Left kidney (tissue), 2 donors: ENCODE measurements around the gene LRGUK. TPM values are rescaled to one million over a fixed set of nuclear protein-coding genes. Genes with fewer than 3 reads are reported as not detected.

Experiments
- DNase-seq: peaks from one replicate; pipeline ENCODE4 v3.0.0-alpha.2; 2013
- polyA plus RNA-seq: library from polyadenylated mRNA; unstranded; fragments of 120-200 nt; gene quantifications from one replicate; pipeline ENCODE4 v1.2.1, GENCODE V29; 2013; ENCODE audit not compliant: insufficient read length

The LRGUK gene
- polyA plus RNA-seq, 1 donor: 4.3 TPM

GRCh38 chr7:134128829-134129228, 1.7 kb downstream of the LRGUK start:
- DNase-seq: no peak

GRCh38 chr7:134129856-134130523, 2.9 kb downstream of the LRGUK start:
- DNase-seq: no peak

- DNase-seq: no peak
These were observed 6.9 kb downstream of the LRGUK start for GRCh38 chr7:134134004-134134403.

- DNase-seq: peak; percentile 58
These were observed 14.0 kb downstream of the LRGUK start for GRCh38 chr7:134140889-134141867.

DNA sequence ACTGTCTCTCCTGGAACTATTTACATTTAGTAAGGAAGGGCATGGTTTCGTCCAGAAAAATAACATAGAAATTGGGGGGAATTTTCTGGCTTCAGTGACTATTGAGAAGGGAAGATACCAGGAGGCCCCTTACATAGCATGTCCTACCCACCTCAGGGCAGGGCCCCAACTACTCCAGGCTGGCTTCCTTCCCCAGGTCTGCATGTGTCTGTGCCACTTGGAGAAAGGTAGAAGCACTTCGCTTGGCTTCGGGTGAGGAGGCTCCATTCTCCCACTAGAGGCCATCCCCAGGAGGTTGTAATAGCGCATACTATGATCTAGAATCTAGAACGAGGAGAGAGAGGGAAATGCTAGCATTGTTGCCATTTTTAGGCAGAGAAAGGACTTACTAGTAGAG, 14.7 kb downstream of the LRGUK start:
- no peak for DNase-seq

GRCh38 chr7:134153493-134154136, 26.5 kb downstream of the LRGUK start:
- no peak for DNase-seq

DNA sequence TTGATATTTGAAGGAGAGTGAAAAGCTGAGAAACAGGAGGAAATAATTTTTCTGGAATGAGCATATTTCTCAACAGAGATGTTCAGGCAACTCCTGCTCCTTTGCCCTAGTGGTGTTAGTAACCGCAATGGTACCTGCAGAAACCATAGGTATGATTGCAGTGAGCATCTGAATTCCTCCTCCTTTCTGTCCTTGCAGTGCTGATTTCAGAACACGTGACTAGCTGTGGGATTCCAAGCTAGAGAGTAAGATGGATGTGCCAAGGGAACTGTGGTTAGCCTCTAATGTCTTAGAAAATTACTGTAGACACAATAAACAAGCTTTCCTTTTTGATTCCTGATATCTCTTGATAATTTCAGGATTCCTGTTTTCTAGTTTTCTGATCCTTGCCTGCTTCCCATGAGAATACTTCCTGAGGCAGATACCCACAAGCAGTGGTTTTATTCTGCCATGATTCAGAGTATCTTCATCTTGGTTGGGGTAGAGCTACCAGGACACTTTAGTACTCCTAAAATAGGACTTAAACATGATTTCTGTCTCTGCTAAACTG, 27.5 kb downstream of the LRGUK start:
- no peak for DNase-seq

DNA sequence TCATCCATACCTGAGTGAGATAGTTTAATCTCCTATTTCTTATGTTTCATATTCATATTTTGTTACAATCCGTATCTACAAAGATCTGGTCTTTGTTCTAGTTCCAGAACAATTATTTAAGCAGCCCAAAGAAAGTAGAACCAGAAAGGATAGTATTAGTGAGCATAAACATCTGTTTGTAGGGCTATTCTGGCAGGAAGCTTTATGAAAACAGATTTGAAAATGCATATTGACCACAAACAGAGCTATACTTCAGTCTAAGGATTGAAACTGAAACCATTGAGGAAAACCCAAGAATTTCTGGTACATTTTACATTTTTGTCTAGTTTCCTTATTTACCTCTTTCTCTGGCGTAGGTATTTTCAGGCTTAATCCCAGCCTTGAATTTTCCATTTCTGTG, 28.1 kb downstream of the LRGUK start:
- no peak for DNase-seq

GRCh38 chr7:134155871-134156270, 28.7 kb downstream of the LRGUK start:
- no peak for DNase-seq

- no peak for DNase-seq
These were observed 38.1 kb downstream of the LRGUK start for GRCh38 chr7:134165252-134165651.

- no peak for DNase-seq
These were observed 40.1 kb downstream of the LRGUK start for GRCh38 chr7:134167250-134167649.

DNA sequence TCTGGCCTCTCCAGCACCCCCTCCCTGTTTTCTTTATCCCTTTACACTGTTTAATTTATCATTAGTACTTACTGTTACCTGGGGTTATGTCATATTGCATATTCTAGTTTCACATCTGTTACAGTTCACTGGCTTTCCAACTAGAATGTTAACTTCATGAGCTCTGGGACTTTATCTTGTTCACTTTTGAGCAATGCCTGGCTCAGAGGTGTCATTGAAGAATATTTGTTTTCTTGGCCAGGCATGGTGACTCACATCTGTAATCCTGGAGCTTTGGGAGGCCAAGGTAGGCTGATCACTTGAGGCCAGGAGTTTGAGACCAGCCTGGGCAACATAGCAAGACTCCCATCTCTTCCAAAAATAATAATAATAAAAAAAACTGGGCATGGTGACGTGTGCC, 40.7 kb downstream of the LRGUK start:
- no peak for DNase-seq

- DNase-seq: peak; percentile 8
These were observed 47.7 kb downstream of the LRGUK start for GRCh38 chr7:134174795-134175261.

DNA sequence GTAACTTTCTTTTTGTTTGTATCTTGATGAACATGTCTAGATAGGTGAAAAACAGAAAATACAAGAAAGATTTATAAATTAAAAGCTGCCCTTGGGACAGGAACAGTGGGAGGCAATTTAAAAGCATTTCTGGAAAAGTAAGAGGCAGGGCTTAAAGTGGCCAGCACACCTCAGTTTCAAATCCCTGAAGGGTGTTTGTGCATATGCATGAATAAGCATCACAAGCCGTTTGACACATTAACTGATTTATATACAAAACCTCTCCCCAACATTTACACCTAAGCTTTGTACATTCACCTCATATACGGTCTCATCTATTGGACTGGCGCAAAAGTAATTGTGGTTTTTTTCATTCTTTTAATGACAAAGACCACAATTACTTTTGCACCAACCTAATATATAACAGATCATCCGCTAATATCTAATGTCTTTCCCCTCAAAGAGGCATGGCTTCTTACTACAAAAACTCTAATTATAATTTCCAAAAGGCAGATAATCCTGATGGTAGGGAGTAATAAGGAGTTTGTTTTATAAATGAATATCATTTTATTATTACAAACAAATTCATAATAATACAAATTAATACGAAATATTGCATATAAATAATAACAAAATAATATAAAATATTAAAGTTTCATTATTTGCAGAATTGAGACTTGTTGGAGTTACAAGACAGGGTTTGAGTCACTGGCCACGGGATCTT, 48.3 kb downstream of the LRGUK start:
- no peak for DNase-seq

- DNase-seq: no peak
These were observed 48.9 kb downstream of the LRGUK start for GRCh38 chr7:134176037-134176350.

DNA sequence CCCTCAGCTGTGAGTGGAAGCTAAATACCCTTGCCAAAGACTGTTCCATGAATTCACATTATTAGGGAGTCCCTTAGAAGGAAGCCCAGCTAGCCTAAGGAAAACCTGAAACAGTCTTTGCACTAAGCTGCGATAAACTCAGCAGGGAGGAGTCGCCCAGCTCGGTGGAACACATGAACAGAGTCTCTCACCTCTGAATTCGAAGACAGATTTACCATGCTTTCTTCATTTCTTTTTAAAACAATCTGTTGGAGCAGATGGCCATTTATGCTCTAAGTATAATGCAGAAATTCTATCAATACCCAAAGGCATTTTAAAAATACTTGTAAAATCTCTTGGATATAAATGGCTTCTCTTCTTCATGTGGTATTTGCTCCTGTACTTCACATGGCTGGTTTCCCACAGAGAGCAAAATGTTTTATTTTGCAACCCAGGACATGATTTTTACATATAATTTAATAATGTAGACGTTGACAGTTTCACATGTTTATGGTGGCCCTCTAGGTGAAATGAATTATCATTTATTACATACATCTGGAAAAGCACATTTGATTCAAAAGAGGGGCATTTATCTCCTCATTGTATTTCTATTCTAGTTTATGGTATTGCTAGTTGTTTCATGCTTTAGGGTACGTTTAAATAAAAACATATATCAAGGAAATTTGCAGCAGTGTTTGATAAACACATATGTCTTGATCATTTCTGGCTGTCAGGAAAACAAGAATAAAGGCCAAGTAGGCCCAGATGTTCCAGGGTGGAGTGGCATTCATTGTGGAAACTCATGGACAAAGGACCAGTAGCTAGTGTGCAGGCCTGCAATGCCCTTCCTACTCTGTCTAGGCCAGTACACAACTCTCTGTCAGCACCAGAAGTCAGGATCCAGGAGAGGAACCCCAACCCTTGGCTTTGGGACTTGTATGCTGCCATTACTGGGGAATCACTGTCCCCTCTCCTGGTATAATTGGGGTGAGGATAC, 52.2 kb downstream of the LRGUK start:
- DNase-seq: no peak

- no peak for DNase-seq
These were observed 53.2 kb downstream of the LRGUK start for GRCh38 chr7:134180376-134180775.

DNA sequence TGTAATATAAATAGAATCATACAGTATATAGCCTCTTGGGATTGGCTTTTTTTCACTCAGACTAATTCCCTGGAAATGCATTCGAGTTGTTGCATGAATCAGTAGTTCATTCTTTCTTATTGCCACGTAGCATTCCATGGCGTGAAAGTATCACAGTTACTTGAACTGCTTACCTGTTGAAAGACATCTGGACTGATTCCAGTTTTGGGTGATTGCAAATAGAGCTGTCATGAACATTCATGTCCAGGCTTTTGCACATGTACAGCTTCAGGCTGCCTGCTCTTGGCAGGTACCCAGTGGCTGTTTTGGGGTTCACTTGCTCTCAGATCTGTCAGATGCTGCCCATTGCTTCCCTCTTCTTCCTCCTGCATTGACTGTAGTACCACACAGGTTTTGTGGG, 54.9 kb downstream of the LRGUK start:
- no peak for DNase-seq

- no peak for DNase-seq
These were observed 57.6 kb downstream of the LRGUK start for GRCh38 chr7:134184767-134185166.

DNA sequence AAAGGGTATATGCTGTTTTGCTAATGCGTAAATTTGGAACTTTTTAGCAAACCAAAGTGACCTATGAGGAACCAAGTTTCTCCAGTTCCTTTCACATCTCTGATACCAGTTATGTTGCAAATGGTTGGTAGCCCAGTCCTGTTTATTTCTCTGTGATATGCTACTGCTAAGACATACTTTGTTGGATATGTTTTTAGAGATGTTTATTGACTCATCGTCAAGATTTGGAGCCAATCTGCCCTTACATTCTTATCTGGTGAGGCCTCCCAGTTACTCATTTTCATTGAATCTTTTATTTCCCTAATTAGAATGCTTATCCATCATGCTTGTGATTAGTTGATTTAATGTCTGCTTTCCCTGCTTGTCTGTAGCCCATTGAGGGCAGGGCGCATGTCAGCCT, 58.9 kb downstream of the LRGUK start:
- DNase-seq: no peak

GRCh38 chr7:134186801-134187200, 59.7 kb downstream of the LRGUK start:
- DNase-seq: no peak
